NCI-H748 (cell line): ENCODE measurements around the gene ZFYVE9.

Source experiments
- DNase-seq: peaks from one replicate; lab custom pipeline; 2025; ENCODE audit not compliant: unreplicated experiment; lab: John Stamatoyannopoulos, UW

Gene ZFYVE9

DNA sequence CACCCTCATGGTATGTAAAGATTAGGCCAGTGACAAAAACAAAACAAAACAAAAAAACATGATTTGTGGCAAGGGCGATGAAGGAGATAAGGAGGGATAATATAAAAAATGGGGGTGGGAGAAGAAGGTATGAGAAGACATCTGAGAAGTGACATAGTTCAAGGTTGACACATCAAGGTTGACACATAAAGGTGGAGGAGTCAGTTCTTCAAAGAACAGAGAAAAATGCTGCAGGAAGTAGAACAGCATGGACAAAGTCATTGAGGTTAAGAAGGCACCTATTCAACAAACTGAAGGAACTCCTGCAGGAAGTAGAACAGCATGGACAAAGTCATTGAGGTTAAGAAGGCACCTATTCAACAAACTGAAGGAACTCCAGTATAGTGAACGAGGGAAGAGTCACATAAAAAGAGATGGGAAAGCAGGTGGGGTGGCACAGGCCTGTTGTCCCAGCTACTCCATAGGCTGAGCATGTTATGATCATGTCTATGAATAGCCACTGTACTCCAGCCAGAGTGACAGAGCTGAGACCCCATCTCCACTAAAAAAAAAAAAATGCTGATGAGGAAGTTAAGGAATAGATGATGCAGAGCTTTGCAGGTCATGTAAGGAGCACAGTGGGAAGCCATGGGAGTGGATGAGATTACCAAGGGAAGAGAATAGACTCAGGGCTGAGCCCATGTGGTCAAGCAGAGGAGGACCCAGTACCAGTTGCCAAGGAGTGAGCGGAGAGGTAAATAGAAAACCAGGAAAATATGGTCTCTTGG is 101.5 kb downstream of the ZFYVE9 start:
- no peak for DNase-seq

DNA sequence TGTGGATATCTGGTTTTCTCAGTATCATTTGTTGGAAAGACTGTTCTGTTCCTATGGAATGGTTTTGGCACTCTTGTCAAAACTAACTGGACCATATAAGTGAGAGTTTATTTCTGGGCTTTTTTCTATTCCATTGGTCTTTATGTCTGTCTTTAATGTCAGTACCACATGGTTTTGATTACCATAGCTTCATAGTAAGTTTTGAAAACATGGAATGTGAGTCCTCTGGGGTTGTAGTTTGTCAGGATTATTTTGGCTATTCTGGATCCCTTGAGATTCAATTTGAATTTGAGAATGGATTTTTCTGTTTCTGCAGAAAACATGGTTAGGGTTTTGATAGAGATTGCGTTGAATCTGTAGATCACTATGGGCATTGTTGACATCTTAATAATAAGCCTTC is 107.9 kb downstream of the ZFYVE9 start:
- no peak for DNase-seq

- peak; percentile 32 for DNase-seq
These were observed 111.5 kb downstream of the ZFYVE9 start for GRCh38 chr1:52253421-52253820.

- no peak for DNase-seq
These were observed 118.0 kb downstream of the ZFYVE9 start for GRCh38 chr1:52259886-52260285.

- DNase-seq = no peak
These were observed 121.4 kb downstream of the ZFYVE9 start for GRCh38 chr1:52263153-52263910.

DNA sequence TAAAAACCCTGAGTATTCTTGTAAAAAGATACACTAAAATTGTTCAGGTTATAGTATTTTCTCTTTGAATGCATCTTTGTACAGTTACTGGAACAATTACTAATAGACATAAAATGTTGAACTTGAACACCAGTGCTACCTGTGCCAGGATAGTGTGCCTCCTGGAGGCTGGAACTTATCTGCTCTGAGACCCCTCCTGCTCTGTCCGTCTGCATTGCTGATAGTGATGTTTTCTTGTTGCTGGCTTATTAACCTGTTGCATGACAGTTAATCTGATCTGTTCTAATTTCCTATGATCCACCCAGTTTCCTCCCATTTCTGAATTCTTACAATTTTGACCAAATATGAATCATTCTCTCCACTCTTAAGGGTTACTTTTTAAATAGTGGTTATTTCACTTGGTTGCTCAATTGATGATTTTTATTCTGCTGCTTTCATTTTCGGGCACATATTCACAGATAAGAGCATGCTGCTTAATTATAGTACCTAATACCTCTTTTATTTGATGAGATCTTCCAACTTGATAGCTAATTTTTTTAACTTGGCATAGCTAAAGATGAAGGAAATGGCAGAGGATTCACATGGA is 122.7 kb downstream of the ZFYVE9 start:
- DNase-seq = no peak

GRCh38 chr1:52266507-52266906 is 124.6 kb downstream of the ZFYVE9 start:
- no peak for DNase-seq

GRCh38 chr1:52268372-52268771 is 126.5 kb downstream of the ZFYVE9 start:
- no peak for DNase-seq

DNA sequence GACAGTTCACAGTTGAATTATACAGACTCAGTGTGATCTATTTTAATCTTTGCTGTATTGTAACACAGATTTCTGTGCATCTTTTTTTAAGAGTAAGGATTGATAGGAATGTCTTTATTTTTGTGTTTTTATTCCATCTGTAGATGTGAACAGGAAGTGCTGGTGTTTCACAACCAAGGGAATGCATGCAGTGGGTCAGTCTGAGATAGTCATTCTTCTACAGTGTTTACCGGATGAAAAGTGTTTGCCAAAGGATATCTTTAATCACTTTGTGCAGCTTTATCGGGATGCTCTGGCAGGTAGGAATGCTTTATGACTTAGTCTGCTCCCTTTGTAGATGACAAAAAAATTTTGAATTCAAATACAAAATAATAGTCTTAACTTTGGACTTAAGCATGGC is 139.6 kb downstream of the ZFYVE9 start:
- DNase-seq = no peak

DNA sequence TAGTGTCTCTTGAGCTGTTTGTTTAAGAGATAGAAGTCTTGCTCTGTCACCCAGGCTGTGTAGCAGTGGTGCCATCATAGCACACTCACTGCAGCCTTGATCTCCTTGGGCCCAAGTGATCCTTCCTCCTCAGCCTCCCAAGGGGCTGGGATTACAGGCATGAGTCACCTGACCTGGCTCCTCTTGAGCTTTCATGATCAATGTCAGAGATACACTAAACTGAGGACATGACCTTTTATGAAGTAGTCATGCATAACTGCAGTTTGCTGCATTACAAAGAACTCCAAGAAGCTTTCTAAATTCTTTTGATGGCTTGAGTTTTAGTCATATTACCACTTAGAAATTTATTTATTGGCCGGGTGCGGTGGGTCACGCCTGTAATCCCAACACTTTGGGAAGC is 146.4 kb downstream of the ZFYVE9 start:
- DNase-seq = no peak

DNA sequence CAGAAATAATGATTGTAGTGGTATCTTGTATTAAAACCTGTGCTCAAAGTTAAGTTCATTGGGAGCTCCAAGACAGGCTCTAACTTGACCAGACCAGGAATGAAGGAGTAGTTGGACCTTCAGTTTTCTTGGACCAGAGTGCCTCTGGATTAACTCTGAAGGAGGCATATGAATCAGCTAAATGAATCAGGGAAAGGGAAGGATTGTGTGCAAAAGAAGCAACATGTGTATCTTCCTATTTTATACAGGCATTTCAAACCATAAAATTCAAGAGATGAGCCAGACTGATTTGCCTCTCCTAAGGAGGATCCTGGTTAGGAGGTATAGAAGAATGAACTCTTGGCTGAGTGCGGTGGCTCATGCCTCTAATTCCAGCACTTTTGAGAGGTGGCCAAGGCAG is 152.7 kb downstream of the ZFYVE9 start:
- DNase-seq = no peak

DNA sequence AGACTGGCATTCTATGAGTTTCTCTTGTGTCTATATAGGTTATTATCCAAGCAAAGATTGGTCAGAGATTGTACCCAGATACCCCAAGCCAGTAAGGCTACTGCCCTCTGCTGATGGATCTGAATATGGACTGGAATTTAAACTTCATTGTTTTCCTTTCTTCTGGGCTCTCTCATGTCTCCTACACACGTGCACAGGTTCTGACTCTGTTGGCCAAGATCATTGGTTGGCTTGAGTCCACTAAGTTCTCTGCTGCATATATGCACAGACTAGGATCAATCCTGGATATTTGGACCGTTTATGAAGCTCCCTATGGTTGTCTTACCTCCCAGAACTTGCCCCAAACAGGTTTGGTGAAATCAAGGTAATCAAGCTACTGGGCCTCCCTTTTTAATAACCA is 154.5 kb downstream of the ZFYVE9 start:
- DNase-seq = peak; percentile 59

DNA sequence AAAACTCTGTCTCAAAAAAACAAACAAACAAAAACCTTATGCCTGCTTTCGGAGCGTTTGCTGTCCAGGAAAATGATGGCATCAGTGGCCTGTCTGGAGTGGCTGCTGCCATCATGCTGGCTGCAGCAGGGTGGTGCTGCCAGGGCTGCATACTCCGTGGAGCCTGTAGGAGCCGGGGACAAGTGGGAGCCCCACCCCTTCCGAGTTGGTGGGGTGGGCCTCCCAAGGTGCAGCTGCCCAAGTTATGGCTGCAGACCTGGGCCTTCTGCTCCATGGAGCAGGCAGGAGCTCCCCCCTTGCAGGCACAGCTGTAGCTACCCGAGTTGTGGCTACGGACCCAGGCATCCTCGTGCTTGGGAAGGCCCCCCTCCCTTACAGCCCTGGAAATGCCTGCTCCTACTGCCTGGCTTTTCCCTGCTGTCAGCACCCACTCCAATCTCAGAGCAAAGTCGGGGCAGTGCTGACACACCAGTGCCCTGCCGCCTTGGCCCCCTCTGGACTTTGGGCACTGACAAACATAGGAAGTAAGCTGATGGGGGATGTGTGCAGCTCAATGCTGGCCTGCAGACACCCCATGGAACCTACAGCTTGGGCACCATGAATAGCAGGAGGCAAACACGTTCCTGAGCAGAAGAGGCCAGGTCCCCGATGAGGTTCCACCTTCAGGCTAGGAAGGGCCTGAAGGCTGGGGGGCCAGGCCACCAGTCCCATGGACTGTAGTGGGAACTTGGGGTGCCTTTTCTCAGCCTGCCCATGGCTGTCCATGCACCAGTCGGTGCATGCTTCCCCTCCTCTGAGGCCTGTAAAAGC is 163.7 kb downstream of the ZFYVE9 start:
- DNase-seq = no peak

GRCh38 chr1:52306227-52307006 is 164.5 kb downstream of the ZFYVE9 start:
- DNase-seq = peak; percentile 77

- DNase-seq = no peak
These were observed 179.2 kb downstream of the ZFYVE9 start for GRCh38 chr1:52321061-52321460.

DNA sequence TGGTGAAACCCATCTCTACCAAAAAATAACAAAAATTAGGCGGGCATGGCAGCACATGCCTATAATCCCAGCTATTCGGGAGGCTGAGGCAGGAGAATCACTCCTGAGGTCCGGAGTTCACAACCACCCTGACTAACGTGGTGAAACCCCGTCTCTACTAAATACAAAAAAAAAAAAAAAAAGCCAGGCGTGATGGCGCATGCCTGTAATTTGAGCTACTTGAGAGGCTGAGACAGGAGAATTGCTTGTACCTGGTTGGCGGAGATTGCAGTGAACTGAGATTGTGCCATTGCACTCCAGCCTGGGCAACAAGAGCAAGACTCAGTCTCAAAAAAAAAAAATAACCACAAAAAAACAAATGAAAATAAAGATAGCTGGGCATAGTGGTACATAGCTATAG is 181.8 kb downstream of the ZFYVE9 start:
- DNase-seq = peak; percentile 27

DNA sequence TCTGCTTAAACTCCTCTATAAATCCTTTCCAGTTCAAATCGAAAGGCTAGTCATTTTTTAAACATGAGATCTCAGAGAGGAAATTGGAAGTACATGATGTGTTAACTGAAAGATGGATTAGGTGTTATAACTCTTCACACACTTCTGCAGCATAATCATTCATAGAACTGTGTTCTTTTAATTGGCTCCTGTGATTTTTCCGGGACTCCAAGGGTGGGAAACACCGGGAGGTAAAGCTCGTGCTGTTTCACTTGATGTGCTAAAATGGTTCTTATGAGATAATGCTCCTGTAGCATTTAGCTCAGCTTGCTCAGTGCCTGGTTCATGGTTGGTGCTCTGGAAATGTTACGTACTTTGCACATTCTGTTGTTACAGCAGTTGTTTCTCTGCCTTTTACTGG is 183.9 kb downstream of the ZFYVE9 start:
- DNase-seq = no peak

- no peak for DNase-seq
These were observed 186.7 kb downstream of the ZFYVE9 start for GRCh38 chr1:52328615-52329014.

GRCh38 chr1:52332411-52332810 is 190.5 kb downstream of the ZFYVE9 start:
- no peak for DNase-seq

- no peak for DNase-seq
These were observed 193.1 kb downstream of the ZFYVE9 start for GRCh38 chr1:52334906-52335528.
